NOMO-1 treated with DMSO at 0.1 percent for 48 hours (cell line): ENCODE measurements around the gene NPHS2.
"Not testable (repeated sequence)": the region's sequence is repeated elsewhere in the genome, so short reads cannot be mapped to it uniquely, and the experiment has no call there.

Source experiments
- DNase-seq: peaks from one replicate; lab custom pipeline; 2025; ENCODE audit not compliant: unreplicated experiment; lab: John Stamatoyannopoulos, UW

The NPHS2 gene

GRCh38 chr1:179547021-179547535 is 28.7 kb downstream of the NPHS2 start:
- no peak for DNase-seq

DNA sequence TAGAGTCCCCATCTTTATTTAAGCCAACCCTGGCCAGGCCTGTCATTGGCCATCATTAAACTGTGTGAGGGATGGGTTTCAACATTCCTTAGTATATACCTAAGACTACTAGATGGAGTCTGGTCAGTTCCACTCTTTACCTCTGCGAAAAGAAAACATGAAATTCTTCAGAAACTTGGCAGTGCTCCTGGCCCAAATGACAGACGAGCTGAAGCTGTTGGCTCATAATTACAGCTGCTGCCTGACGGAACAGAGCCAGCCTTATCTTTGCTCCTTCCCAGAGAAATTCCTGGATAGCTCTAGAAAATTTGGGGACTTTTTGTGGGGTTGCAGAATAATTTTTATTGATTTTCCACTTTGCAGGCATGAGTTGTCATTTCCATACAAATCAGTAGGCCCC is 30.4 kb downstream of the NPHS2 start:
- DNase-seq: no peak

- DNase-seq: no peak
Observed at GRCh38 chr1:179541774-179542173, 34.0 kb downstream of the NPHS2 start.

GRCh38 chr1:179530352-179530751 is 45.4 kb downstream of the NPHS2 start:
- no peak for DNase-seq

DNA sequence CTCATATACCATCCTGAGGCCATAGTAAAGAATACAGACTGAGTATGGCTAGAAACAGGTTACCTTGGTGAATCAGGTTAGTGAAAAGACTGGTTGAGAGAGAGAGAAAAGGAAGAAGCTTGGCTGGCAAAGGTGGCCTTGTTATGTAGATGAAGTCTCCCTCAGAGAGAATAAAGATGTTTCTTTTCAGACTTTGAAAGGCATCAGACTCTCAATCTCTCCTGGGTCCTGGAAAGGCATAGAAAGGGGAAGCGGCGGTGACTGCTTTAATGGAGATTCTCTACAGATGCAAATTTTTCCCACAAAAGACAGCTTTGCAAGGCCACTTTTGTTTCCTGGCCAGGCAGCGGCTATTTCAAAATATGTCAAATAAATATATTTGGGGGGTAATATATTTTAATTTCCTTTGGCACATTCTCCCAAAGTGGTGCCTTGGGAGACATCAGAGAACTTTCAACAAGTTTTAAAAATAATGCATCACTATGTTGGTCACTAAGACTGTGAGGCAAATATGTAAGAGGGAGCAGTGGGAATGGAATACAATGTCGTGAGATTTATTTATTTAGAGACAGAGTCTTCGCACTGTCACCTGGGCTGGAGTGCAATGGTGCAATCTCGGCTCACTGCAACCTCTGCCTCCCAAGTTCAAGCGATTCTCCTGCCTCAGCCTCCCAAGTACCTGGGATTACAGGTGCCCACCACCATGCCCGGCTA is 46.1 kb downstream of the NPHS2 start:
- DNase-seq: no peak

DNA sequence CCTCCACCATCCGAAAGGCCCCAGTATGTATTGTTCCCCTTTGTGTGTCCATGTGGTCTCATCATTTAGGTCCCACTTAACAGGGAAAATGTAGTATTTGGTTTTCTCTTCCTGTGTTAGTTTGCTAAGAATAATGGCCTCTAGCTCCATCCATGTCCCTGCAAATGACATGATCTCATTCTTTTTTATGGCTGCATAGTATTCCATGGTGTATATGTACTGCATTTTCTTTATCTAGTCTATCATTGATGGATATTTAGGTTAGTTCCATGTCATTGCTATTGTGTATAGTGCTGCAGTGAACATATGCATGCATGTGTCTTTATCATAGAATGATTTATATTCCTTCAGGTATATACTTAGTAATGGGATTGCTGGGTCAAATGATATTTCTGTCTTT is 57.2 kb downstream of the NPHS2 start:
- DNase-seq: not testable (repeated sequence)

GRCh38 chr1:179516976-179517705 is 58.6 kb downstream of the NPHS2 start:
- no peak for DNase-seq

DNA sequence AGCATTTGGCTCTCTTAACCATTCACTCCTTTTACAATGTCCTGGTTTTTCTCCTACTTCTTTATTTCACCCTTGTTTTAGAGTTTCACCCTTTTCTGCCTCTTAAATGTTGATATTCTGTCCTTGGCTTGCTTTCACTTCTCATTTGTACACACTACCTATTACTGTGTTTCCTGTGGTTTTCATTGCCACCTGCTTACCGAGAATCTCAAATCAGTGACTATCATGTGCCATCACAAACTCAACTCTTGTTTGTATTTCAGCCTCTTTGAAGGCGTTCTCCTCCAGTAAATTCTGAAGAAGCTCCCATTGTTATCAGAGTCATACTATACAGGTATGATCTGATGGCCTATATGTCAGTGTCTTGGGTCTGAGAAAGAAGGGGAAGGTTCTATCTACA is 65.7 kb downstream of the NPHS2 start:
- peak; percentile 69 for DNase-seq

DNA sequence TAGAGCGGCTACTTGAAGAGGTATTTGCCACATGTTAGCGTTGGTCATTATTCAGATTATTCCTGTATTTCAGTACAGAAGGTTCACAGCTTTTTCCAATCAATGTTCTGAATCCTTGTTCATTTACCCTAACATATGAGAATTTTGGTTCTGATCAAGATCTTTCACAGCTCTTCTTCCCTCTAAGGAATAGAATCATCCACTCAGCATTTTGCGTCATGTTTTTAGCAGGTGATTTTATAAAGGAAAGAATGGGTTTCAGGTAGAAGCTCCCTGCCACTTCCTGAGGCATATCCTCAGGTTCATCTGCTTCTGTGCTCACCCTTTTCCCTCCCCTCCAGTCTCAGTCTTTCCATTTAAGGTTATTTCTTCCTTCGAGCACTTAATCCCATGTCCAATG is 66.4 kb downstream of the NPHS2 start:
- no peak for DNase-seq

GRCh38 chr1:179506199-179506598 is 69.5 kb downstream of the NPHS2 start:
- no peak for DNase-seq
